ENCODE measurements around the gene LAMTOR2. TPM values are rescaled to one million over a fixed set of nuclear protein-coding genes. Genes with fewer than 3 reads are reported as not detected.
A peak's percentile ranks its signal among the peaks of the same experiment; 100 is the strongest.

LAMTOR2 gene
- total and polyA plus RNA-seq, 9 of the 15 experiments (the other 6 are each of a cell fraction or from before 2014, with no cell fraction given): 39.0 to 161 (median 74.6) TPM

GRCh38 chr1:156106624-156107488, 52.3 kb downstream of the LAMTOR2 start (continued):
- TF ChIP-seq ZNF740 (CRISPR knock-in tag; IDR thresholded peaks at IDR 0.05) (peak; percentile 67), ZNF740 (tag; IDR thresholded peaks at IDR 0.05) (peak in 1 of 2 experiments; percentile 93; a peak in 2 of 4 replicates), RBM15 (IDR thresholded peaks at IDR 0.05; ENCODE audit: insufficient read depth, low read length) (no peak), MTA1 (IDR thresholded peaks at IDR 0.05; ENCODE audit: borderline replicate concordance) (0 out of 2 replicates have a peak, but pooled peaks have one; percentile 21), GTF3C2 (IDR thresholded peaks at IDR 0.05; ENCODE audit: borderline replicate concordance, extremely low read depth, insufficient read length) (no peak), U2AF1 (optimal IDR thresholded peaks at IDR 0.05; ENCODE audit: low read depth, low read length) (no peak), SIN3A (IDR thresholded peaks at IDR 0.05; ENCODE audit: borderline replicate concordance in 2 of 2, control insufficient read depth in 1 of 2, low read depth in 2 of 2, low read length in 2 of 2) (peak; percentile 72 to 80; a peak in 2 of 4 replicates), CBFA2T2 (conservative IDR thresholded peaks at IDR 0.05) (peak; percentile 72), KLF1 (tag; IDR thresholded peaks at IDR 0.05) (no peak), ZC3H4 (CRISPR knock-in tag; IDR thresholded peaks at IDR 0.05; ENCODE audit: borderline replicate concordance) (no peak), ZHX1 (conservative IDR thresholded peaks at IDR 0.05; ENCODE audit: low read length) (no peak), NKRF (IDR thresholded peaks at IDR 0.05; ENCODE audit: borderline replicate concordance) (peak; percentile 87), NCOA1 (IDR thresholded peaks at IDR 0.05; ENCODE audit: low read depth) (0 out of 2 replicates have a peak, but pooled peaks have one; percentile 15)
- TF ChIP-seq, protein P1, sequence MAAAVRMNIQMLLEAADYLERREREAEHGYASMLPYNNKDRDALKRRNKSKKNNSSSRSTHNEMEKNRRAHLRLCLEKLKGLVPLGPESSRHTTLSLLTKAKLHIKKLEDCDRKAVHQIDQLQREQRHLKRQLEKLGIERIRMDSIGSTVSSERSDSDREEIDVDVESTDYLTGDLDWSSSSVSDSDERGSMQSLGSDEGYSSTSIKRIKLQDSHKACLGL (CRISPR knock-in tag; IDR thresholded peaks at IDR 0.05; ENCODE audit: borderline replicate concordance, poor library complexity, severe bottlenecking): no peak
